GM23338 (cell line): ENCODE measurements around the gene TSHZ2. TPM values are rescaled to one million over a fixed set of nuclear protein-coding genes. Genes with fewer than 3 reads are reported as not detected.

ENCODE experiments used
- ATAC-seq: fragments of 200-7000 bp; cut with Tn5 transposase; 3 replicates; pipeline ENCODE4 v1.9.1; 2020
- DNase-seq: peaks from one replicate; pipeline ENCODE4 v3.0.0-alpha.2; 2015; ENCODE audit warnings: low spot score
- H2AFZ ChIP-seq: fragments of 200-600 bp; sonication (generic); 2 replicates; pipeline ENCODE4 v1.8.0; 2016; ENCODE audit warnings: antibody characterized with exemption, mild to moderate bottlenecking, moderate library complexity
- H3F3A ChIP-seq: fragments of 200-600 bp; sonication (generic); replicated peaks from 2 replicates; pipeline ENCODE4 v1.8.0; 2017; ENCODE audit warnings: antibody characterized with exemption, mixed run types, low read depth
- H3K27ac ChIP-seq: fragments of 200-600 bp; sonication (generic); 2 replicates; pipeline ENCODE4 v1.6.1; 2016; ENCODE audit warnings: low read depth
- H3K27me3 ChIP-seq: fragments of 200-600 bp; sonication (generic); 2 replicates; pipeline ENCODE4 v1.8.0; 2016; ENCODE audit warnings: mild to moderate bottlenecking, mixed run types, moderate library complexity; ENCODE audit not compliant: insufficient read depth
- H3K36me3 ChIP-seq: fragments of 200-600 bp; sonication (generic); 2 replicates; pipeline ENCODE4 v1.8.0; 2016; ENCODE audit warnings: mild to moderate bottlenecking; ENCODE audit not compliant: insufficient read depth
- H3K4me1 ChIP-seq: fragments of 200-600 bp; sonication (generic); 2 replicates; pipeline ENCODE4 v1.8.0; 2016; ENCODE audit warnings: mild to moderate bottlenecking, moderate library complexity; ENCODE audit not compliant: insufficient read depth
- H3K4me2 ChIP-seq: fragments of 200-600 bp; sonication (generic); 2 replicates; pipeline ENCODE4 v1.7.1; 2017; ENCODE audit warnings: mixed run types
- H3K4me3 ChIP-seq: fragments of 200-600 bp; sonication (generic); 2 replicates; pipeline ENCODE4 v1.6.1; 2016; ENCODE audit warnings: mixed run types
- H3K79me2 ChIP-seq: fragments of 200-600 bp; sonication (generic); replicated peaks from 2 replicates; pipeline ENCODE4 v1.8.0; 2017; ENCODE audit warnings: mild to moderate bottlenecking; ENCODE audit not compliant: insufficient read depth
- H3K9me2 ChIP-seq: fragments of 200-600 bp; sonication (generic); 2 replicates; pipeline ENCODE4 v1.8.0; 2017; ENCODE audit not compliant: insufficient read depth
- H4K20me1 ChIP-seq: fragments of 200-600 bp; sonication (generic); replicated peaks from 2 replicates; pipeline ENCODE4 v1.8.0; 2017; ENCODE audit warnings: mild to moderate bottlenecking; ENCODE audit not compliant: insufficient read depth
- H3K27ac Mint-ChIP-seq: 2 replicates; pipeline ENCODE4 v1.8.0; 2020; ENCODE audit warnings: inconsistent platforms, mild to moderate bottlenecking, moderate library complexity, mixed read lengths
- H3K27me3 Mint-ChIP-seq: 3 replicates; pipeline ENCODE4 v1.8.0; 2022; ENCODE audit warnings: low read depth, mild to moderate bottlenecking, moderate library complexity, mixed read lengths, inconsistent platforms; ENCODE audit not compliant: insufficient read depth, poor library complexity
- H3K36me3 Mint-ChIP-seq: 3 replicates; pipeline ENCODE4 v1.8.0; 2021; ENCODE audit warnings: low read depth, mild to moderate bottlenecking, inconsistent platforms, moderate library complexity, mixed read lengths
- H3K4me1 Mint-ChIP-seq: 3 replicates; pipeline ENCODE4 v1.8.0; 2020; ENCODE audit warnings: mild to moderate bottlenecking, inconsistent platforms, mixed read lengths
- H3K4me3 Mint-ChIP-seq: 3 replicates; pipeline ENCODE4 v1.8.0; 2021; ENCODE audit warnings: moderate library complexity, mild to moderate bottlenecking, inconsistent platforms, mixed read lengths
- H3K9me3 Mint-ChIP-seq: 3 replicates; pipeline ENCODE4 v1.8.0; 2020; ENCODE audit warnings: moderate library complexity, mild to moderate bottlenecking, inconsistent platforms, mixed read lengths
- CTCF ChIP-seq, 2 experiments: fragments of 200-600 bp in 1 of 2; sonication (generic) in 1 of 2; conservative IDR thresholded peaks; 2 replicates each; pipeline versions ENCODE4 v1.5.1 to v1.6.1; 2016 to 2017; ENCODE audit warnings: antibody characterized with exemption in 2 of 2, low read depth in 2 of 2, mild to moderate bottlenecking in 2 of 2, moderate library complexity in 1 of 2
- EZH2 ChIP-seq: fragments of 200-600 bp; sonication (generic); IDR thresholded peaks from one replicate; pipeline ENCODE4 v1.8.0; 2017; ENCODE audit warnings: antibody characterized with exemption, mild to moderate bottlenecking, low read depth; ENCODE audit not compliant: unreplicated experiment
- STAT1 ChIP-seq: IDR thresholded peaks from one replicate; pipeline ENCODE4 v1.6.1; 2016; ENCODE audit warnings: antibody characterized with exemption; ENCODE audit not compliant: unreplicated experiment
- ZNF462 ChIP-seq: fragments of 250-450 bp; sonication (Bioruptor Pico); IDR thresholded peaks from 2 replicates; pipeline ENCODE4 v1.5.0; 2020; ENCODE audit warnings: mild to moderate bottlenecking, moderate library complexity
- polyA plus RNA-seq: library from polyadenylated mRNA; unstranded; fragments of >200 nt; fragmentation: Nextera tagmentation; extraction: Ambion mirVana; gene quantifications from 2 replicates; pipeline ENCODE4 v1.2.1, GENCODE V29; 2016
- total RNA-seq: library from RNA; depleted of rRNA; stranded (reverse); fragments of >200 nt; shearing (Covaris generic); gene quantifications from 2 replicates; pipeline ENCODE4 v1.2.3, GENCODE V29; 2014
- TF ChIP-seq, protein P1 (sequence below): IDR thresholded peaks from one replicate; pipeline ENCODE4 v1.6.1; 2018; ENCODE audit warnings: antibody characterized with exemption; ENCODE audit not compliant: unreplicated experiment

Gene TSHZ2
- total and polyA plus RNA-seq, 2 experiments from 2014 or later: 0.49 to 1.3 TPM

DNA sequence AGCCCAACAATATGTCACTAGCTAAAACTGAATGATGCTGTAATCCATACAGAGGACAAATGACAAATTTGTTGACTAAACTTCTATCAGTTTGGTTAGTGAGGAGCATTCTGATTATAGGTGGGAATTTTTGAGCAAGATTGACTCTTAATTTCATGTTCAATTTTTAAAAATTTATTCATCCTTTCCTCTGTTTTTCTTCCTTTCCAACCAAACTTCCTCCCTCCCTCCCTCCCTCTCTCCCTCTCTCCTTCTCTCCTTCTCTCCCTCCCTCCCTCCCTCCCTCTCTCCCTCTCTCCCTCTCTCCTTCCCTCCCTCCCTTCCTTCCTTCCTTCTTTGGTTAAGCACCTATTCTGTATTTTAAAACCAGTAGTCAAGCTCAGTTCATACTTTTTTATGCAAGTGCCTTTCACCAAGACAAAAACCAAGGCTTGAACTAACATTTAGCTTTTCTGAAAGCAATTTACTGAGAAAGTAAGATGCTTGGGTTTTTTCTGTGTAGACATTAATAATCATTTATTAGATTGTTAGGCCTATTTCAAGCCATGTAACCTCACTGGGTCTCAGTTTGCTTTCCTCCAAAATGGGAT, 112.3 kb downstream of the TSHZ2 start:
- ATAC-seq (no peak), DNase-seq (no peak)
- Mint-ChIP-seq H3K4me1 (peaks cover 12% of the 10 kb centered on the region), H3K27me3 (no peaks in the 10 kb centered on the region), H3K36me3 (no peaks in the 10 kb centered on the region), H3K9me3 (no peaks in the 10 kb centered on the region), H3K4me3 (no peak overlapping the region), H3K27ac (no peak overlapping the region)
- TF ChIP-seq, protein P1, sequence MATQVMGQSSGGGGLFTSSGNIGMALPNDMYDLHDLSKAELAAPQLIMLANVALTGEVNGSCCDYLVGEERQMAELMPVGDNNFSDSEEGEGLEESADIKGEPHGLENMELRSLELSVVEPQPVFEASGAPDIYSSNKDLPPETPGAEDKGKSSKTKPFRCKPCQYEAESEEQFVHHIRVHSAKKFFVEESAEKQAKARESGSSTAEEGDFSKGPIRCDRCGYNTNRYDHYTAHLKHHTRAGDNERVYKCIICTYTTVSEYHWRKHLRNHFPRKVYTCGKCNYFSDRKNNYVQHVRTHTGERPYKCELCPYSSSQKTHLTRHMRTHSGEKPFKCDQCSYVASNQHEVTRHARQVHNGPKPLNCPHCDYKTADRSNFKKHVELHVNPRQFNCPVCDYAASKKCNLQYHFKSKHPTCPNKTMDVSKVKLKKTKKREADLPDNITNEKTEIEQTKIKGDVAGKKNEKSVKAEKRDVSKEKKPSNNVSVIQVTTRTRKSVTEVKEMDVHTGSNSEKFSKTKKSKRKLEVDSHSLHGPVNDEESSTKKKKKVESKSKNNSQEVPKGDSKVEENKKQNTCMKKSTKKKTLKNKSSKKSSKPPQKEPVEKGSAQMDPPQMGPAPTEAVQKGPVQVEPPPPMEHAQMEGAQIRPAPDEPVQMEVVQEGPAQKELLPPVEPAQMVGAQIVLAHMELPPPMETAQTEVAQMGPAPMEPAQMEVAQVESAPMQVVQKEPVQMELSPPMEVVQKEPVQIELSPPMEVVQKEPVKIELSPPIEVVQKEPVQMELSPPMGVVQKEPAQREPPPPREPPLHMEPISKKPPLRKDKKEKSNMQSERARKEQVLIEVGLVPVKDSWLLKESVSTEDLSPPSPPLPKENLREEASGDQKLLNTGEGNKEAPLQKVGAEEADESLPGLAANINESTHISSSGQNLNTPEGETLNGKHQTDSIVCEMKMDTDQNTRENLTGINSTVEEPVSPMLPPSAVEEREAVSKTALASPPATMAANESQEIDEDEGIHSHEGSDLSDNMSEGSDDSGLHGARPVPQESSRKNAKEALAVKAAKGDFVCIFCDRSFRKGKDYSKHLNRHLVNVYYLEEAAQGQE: no peak
- TF ChIP-seq CTCF (conservative IDR thresholded peaks at IDR 0.05; ENCODE audit: low read depth in 2 of 2): no peak
- TF ChIP-seq ZNF462: no peak
- no peak for TF ChIP-seq EZH2
- no peak for TF ChIP-seq STAT1
- Histone ChIP-seq H3K4me3 (no peak overlapping the region), H3K36me3 (no peaks in the 10 kb centered on the region), H3K27me3 (no peaks in the 10 kb centered on the region), H3F3A (no peaks in the 10 kb centered on the region), H3K4me2 (no peak overlapping the region), H2AFZ (no peak overlapping the region), H3K79me2 (no peaks in the 10 kb centered on the region), H3K27ac (no peak overlapping the region), H4K20me1 (no peaks in the 10 kb centered on the region), H3K4me1 (0 out of 2 replicates have a peak, but pooled peaks cover 5% of the 10 kb centered on the region), H3K9me2 (peaks cover 7% of the 10 kb centered on the region; the same call in 1 of the 2 replicates)
